Measurements from ENCODE around the gene ZNF526.
A peak's percentile ranks its signal among the peaks of the same experiment; 100 is the strongest.

The ZNF526 gene

GRCh38 chr19:42228641-42229040 is 8.5 kb downstream of the ZNF526 start:
- Histone ChIP-seq H3K9ac (ENCODE audit: low read depth, low read length, poor library complexity, severe bottlenecking) (no peak overlapping the region), H3K9me2 (replicated peaks; ENCODE audit: low read depth, low read length) (no peaks in the 10 kb centered on the region), H4K20me1 (ENCODE audit: insufficient read depth, low read length, poor library complexity, severe bottlenecking) (peaks cover 11% of the 10 kb centered on the region), H3K79me2 (ENCODE audit: insufficient read depth, low read length) (no peaks in the 10 kb centered on the region), H3K4me2 (ENCODE audit: low read depth, low read length, poor library complexity, severe bottlenecking) (no peak overlapping the region), H3K4me3 (ENCODE audit: low read length, poor library complexity, severe bottlenecking) (no peak overlapping the region), H3K4me1 (ENCODE audit: insufficient read depth, low read length, poor library complexity, severe bottlenecking) (no peaks in the 10 kb centered on the region), H3K36me3 (ENCODE audit: insufficient read depth, low read length) (peaks cover 70% of the 10 kb centered on the region; the same call in 1 of the 2 replicates), H2AFZ (ENCODE audit: low read length) (no peak overlapping the region), H3K9me3 (ENCODE audit: insufficient read depth, low read depth, low read length) (no peaks in the 10 kb centered on the region), H3F3A (ENCODE audit: low read depth) (no peaks in the 10 kb centered on the region), H3K27me3 (ENCODE audit: insufficient read depth, low read length, poor library complexity, severe bottlenecking) (no peaks in the 10 kb centered on the region)
- TF ChIP-seq EZH2phosphoT487 (IDR thresholded peaks at IDR 0.05; ENCODE audit: borderline replicate concordance) (no peak), CTCF (conservative IDR thresholded peaks at IDR 0.05; ENCODE audit: low read length) (no peak)

GRCh38 chr19:42229301-42229854 is 9.3 kb downstream of the ZNF526 start:
- Histone ChIP-seq H3K9me2 (replicated peaks; ENCODE audit: low read depth, low read length) (no peaks in the 10 kb centered on the region), H4K20me1 (ENCODE audit: insufficient read depth, low read length, poor library complexity, severe bottlenecking) (peaks cover 13% of the 10 kb centered on the region), H3K79me2 (ENCODE audit: insufficient read depth, low read length) (no peaks in the 10 kb centered on the region), H2AFZ (ENCODE audit: low read length) (no peak overlapping the region), H3K4me2 (ENCODE audit: low read depth, low read length, poor library complexity, severe bottlenecking) (no peak overlapping the region), H3K9ac (ENCODE audit: low read depth, low read length, poor library complexity, severe bottlenecking) (no peak overlapping the region), H3K4me3 (ENCODE audit: low read length, poor library complexity, severe bottlenecking) (no peak overlapping the region), H3K27me3 (ENCODE audit: insufficient read depth, low read length, poor library complexity, severe bottlenecking) (no peaks in the 10 kb centered on the region), H3K36me3 (ENCODE audit: insufficient read depth, low read length) (peaks cover 74% of the 10 kb centered on the region; the same call in 1 of the 2 replicates), H3K9me3 (ENCODE audit: insufficient read depth, low read depth, low read length) (no peaks in the 10 kb centered on the region), H3F3A (ENCODE audit: low read depth) (no peaks in the 10 kb centered on the region), H3K4me1 (ENCODE audit: insufficient read depth, low read length, poor library complexity, severe bottlenecking) (no peaks in the 10 kb centered on the region)
- TF ChIP-seq CTCF (conservative IDR thresholded peaks at IDR 0.05; ENCODE audit: low read length) (peak; percentile 33; the same call in 1 of the 2 replicates), EZH2phosphoT487 (IDR thresholded peaks at IDR 0.05; ENCODE audit: borderline replicate concordance) (no peak)

DNA sequence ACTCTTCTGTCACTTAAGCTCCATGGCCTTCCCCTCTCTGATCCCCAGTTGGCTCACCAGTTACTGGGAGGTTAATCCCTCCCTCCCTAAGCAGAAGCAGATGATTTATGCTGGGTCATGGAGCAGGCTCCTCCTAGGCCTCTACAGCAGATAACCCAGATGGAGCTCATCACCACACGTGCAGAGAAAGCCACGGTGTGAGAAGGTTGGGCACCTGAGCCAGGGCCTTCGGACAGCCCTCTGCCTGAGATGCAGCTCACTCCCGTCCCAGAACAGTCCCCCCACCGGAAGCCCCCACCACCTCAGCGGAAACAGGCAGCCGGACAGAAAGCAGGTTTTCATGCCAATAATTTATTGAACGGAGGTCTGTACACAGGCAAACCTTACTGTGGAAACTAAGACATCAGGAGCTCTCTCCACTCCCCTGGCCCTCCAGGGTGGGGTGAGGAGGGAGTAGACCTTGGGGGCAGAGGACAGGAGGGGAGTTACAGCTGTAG is 9.8 kb downstream of the ZNF526 start:
- TF ChIP-seq EZH2phosphoT487 (IDR thresholded peaks at IDR 0.05; ENCODE audit: borderline replicate concordance) (no peak), CTCF (conservative IDR thresholded peaks at IDR 0.05; ENCODE audit: low read length) (no peak)
- Histone ChIP-seq H3K27me3 (ENCODE audit: insufficient read depth, low read length, poor library complexity, severe bottlenecking) (no peaks in the 10 kb centered on the region), H3K36me3 (ENCODE audit: insufficient read depth, low read length) (peaks cover 72% of the 10 kb centered on the region; the same call in 1 of the 2 replicates)

More for the DNA sequence above, 9.8 kb downstream of the ZNF526 start:
- no peaks in the 10 kb centered on the region for H3K4me1 ChIP-seq (ENCODE audit: insufficient read depth, low read length, poor library complexity, severe bottlenecking)
- no peaks in the 10 kb centered on the region for H3K9me2 ChIP-seq (replicated peaks; ENCODE audit: low read depth, low read length)
- no peak overlapping the region for H3K4me2 ChIP-seq (ENCODE audit: low read depth, low read length, poor library complexity, severe bottlenecking)
- 0 out of 2 replicates have a peak, but pooled peaks cover 3% of the 10 kb centered on the region for H3K79me2 ChIP-seq (ENCODE audit: insufficient read depth, low read length)
- H2AFZ ChIP-seq (ENCODE audit: low read length) = no peak overlapping the region
- no peaks in the 10 kb centered on the region for H3F3A ChIP-seq (ENCODE audit: low read depth)
- H3K9me3 ChIP-seq (ENCODE audit: insufficient read depth, low read depth, low read length) = no peaks in the 10 kb centered on the region
- peaks cover 13% of the 10 kb centered on the region for H4K20me1 ChIP-seq (ENCODE audit: insufficient read depth, low read length, poor library complexity, severe bottlenecking)
- no peak overlapping the region for H3K9ac ChIP-seq (ENCODE audit: low read depth, low read length, poor library complexity, severe bottlenecking)
- H3K4me3 ChIP-seq (ENCODE audit: low read length, poor library complexity, severe bottlenecking) = no peak overlapping the region

Measured in Loucy (cell line).